ENCODE results near the gene PCNX2.

PCNX2 gene

GRCh38 chr1:233253832-233254331 lies 41.6 kb downstream of the PCNX2 start:
- TF ChIP-seq, protein P1, sequence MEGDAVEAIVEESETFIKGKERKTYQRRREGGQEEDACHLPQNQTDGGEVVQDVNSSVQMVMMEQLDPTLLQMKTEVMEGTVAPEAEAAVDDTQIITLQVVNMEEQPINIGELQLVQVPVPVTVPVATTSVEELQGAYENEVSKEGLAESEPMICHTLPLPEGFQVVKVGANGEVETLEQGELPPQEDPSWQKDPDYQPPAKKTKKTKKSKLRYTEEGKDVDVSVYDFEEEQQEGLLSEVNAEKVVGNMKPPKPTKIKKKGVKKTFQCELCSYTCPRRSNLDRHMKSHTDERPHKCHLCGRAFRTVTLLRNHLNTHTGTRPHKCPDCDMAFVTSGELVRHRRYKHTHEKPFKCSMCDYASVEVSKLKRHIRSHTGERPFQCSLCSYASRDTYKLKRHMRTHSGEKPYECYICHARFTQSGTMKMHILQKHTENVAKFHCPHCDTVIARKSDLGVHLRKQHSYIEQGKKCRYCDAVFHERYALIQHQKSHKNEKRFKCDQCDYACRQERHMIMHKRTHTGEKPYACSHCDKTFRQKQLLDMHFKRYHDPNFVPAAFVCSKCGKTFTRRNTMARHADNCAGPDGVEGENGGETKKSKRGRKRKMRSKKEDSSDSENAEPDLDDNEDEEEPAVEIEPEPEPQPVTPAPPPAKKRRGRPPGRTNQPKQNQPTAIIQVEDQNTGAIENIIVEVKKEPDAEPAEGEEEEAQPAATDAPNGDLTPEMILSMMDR (IDR thresholded peaks at IDR 0.05), result no peak

GRCh38 chr1:233253231-233253831 lies 42.2 kb downstream of the PCNX2 start:
- TF ChIP-seq, protein P1 (IDR thresholded peaks at IDR 0.05), result no peak

DNA sequence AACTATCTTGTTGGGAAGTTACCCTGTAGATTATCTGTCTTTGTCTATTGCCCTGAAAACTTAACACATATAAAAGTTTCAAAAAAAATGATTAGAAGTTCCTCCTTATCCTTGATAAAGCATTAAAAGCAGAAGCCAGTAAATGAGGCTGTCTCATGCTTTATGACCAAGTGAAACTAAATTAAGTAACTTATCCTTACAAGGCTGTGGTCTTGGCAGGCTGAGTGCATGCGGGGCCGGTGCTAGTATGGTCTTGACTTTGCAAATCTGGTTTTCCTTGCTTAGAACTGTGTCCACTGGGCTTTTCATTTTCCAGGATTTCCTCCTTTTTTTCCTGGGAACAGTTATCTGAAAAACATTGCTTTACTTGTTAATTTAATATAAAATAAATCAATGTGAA lies 43.1 kb downstream of the PCNX2 start:
- TF ChIP-seq, protein P1 (IDR thresholded peaks at IDR 0.05), result no peak

DNA sequence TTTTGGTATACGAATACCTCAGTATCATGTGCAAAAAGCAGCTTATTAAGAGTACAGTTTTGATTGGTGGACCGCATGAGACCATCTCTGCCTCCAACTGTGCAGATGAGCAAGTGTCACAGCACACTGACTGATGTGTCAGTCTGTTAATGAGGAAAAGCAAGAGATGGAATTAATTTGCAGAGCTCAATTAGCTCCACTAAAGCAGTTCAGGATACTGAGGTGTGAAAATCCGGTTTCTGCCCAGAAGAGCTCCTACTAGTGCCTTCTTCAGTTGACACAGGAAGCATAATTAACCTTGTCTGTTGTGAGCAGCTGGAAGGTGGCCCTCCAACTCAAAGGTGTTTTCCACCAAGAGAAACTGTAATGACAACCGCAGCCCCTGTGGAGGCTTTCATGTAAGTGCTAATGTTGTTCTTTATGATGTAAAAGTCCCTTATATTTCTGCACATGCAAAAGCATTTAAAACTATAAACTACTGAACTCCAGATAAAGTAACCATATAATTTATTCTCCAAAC lies 44.3 kb downstream of the PCNX2 start:
- TF ChIP-seq, protein P1 (IDR thresholded peaks at IDR 0.05), result no peak

- TF ChIP-seq, protein P1 (IDR thresholded peaks at IDR 0.05), result no peak
Measured at GRCh38 chr1:233248014-233248413, 47.5 kb downstream of the PCNX2 start.

- TF ChIP-seq, protein P1 (IDR thresholded peaks at IDR 0.05), result no peak
Measured at GRCh38 chr1:233246965-233247364, 48.6 kb downstream of the PCNX2 start.

- TF ChIP-seq, protein P1 (IDR thresholded peaks at IDR 0.05), result no peak
Measured at GRCh38 chr1:233245191-233245765, 50.2 kb downstream of the PCNX2 start.
